H1 (cell line): Measurements from ENCODE around the gene FGF21. TPM values are rescaled to one million over a fixed set of nuclear protein-coding genes. Genes with fewer than 3 reads are reported as not detected.

ENCODE experiments used
- CTCF ChIA-PET: fragments of 300-600 bp; sonication (Branson Sonifier 250); formaldehyde crosslinking; loops from one replicate; lab custom pipeline; 2021; ENCODE audit not compliant: partially characterized antibody; lab: Charles Lee
- POLR2A ChIA-PET: fragments of 300-600 bp; sonication (Branson Sonifier 250); formaldehyde crosslinking; loops from one replicate; lab custom pipeline; 2021; ENCODE audit warnings: inconsistent platforms; ENCODE audit not compliant: partially characterized antibody; lab: Charles Lee
- DNase-seq, 2 experiments: peaks; one replicate each; pipeline versions ENCODE4 v3.0.0 to v3.0.0-alpha.2; 2010 to 2022; ENCODE audit warnings: low spot score in 2 of 2, low read depth in 1 of 2, mixed read lengths in 1 of 2
- FAIRE-seq: peaks from 2 replicates; lab custom pipeline; 2011; peaks lifted over from hg19 to GRCh38; lab: Jason Lieb, UNC
- H2AFZ ChIP-seq: 2 replicates; pipeline ENCODE4 v1.8.1; 2012; ENCODE audit warnings: low read length, inconsistent platforms
- H2AK5ac ChIP-seq: 2 replicates; pipeline ENCODE4 v1.6.1; 2013; ENCODE audit warnings: low read depth, low read length
- H2BK120ac ChIP-seq: replicated peaks from 2 replicates; pipeline ENCODE3; 2013; ENCODE audit warnings: low read depth, low read length, inconsistent platforms
- H2BK12ac ChIP-seq: 2 replicates; pipeline ENCODE4 v1.6.1; 2013; ENCODE audit warnings: low read depth, low read length
- H2BK15ac ChIP-seq: 2 replicates; pipeline ENCODE4 v1.6.1; 2013; ENCODE audit warnings: low read length
- H2BK20ac ChIP-seq: 2 replicates; pipeline ENCODE4 v1.6.1; 2013; ENCODE audit warnings: low read length
- H2BK5ac ChIP-seq: 2 replicates; pipeline ENCODE4 v1.6.1; 2013; ENCODE audit warnings: low read depth, low read length
- H3K14ac ChIP-seq: 2 replicates; pipeline ENCODE4 v1.6.1; 2013; ENCODE audit warnings: inconsistent platforms; ENCODE audit not compliant: insufficient read length
- H3K18ac ChIP-seq: 2 replicates; pipeline ENCODE4 v1.6.1; 2013; ENCODE audit warnings: low read length; ENCODE audit errors: extremely low read depth
- H3K23ac ChIP-seq: 2 replicates; pipeline ENCODE4 v1.6.1; 2013; ENCODE audit warnings: inconsistent platforms; ENCODE audit not compliant: insufficient read length
- H3K23me2 ChIP-seq: 2 replicates; pipeline ENCODE4 v1.6.1; 2013; ENCODE audit warnings: low read depth, low read length
- H3K27ac ChIP-seq: 2 replicates; pipeline ENCODE4 v1.6.1; 2011; ENCODE audit warnings: low read depth, low read length, inconsistent platforms
- H3K27me3 ChIP-seq, 4 experiments: replicated peaks in 1 of 4; 1 replicate in 1 of 4; 2 replicates in 3 of 4; pipeline versions ENCODE4 v1.6.1 to v1.8.1; 2011 to 2013; ENCODE audit warnings: low read length in 3 of 4, mild to moderate bottlenecking in 3 of 4, inconsistent platforms in 2 of 4, mixed read lengths in 2 of 4, moderate library complexity in 1 of 4; ENCODE audit not compliant: control insufficient read depth in 3 of 4, insufficient read depth in 3 of 4; ENCODE audit errors: extremely low read depth in 1 of 4
- H3K36me3 ChIP-seq, 4 experiments: 2 replicates each; pipeline versions ENCODE4 v1.6.1 to v1.8.1; 2011 to 2013; ENCODE audit warnings: mild to moderate bottlenecking in 4 of 4, low read length in 3 of 4, moderate library complexity in 2 of 4, control low read depth in 1 of 4, inconsistent platforms in 1 of 4; ENCODE audit not compliant: insufficient read depth in 4 of 4, control insufficient read depth in 2 of 4
- H3K4ac ChIP-seq: replicated peaks from 2 replicates; pipeline ENCODE3; 2013; ENCODE audit warnings: low read length, low read depth, mixed read lengths, inconsistent platforms; ENCODE audit not compliant: insufficient read length
- H3K4me1 ChIP-seq, 4 experiments: replicated peaks in 1 of 4; 1 replicate in 1 of 4; 2 replicates in 3 of 4; pipeline versions ENCODE4 v1.6.1 to v1.8.1; 2011 to 2013; ENCODE audit warnings: low read length in 3 of 4, inconsistent platforms in 2 of 4, mixed read lengths in 1 of 4; ENCODE audit not compliant: insufficient read depth in 4 of 4, control insufficient read depth in 3 of 4
- H3K4me2 ChIP-seq, 2 experiments: 2 replicates each; pipeline versions ENCODE4 v1.6.1 to v1.8.1; 2011 to 2013; ENCODE audit warnings: low read depth in 2 of 2, low read length in 2 of 2, control low read depth in 1 of 2, inconsistent platforms in 1 of 2, mild to moderate bottlenecking in 1 of 2; ENCODE audit not compliant: insufficient read depth in 1 of 2
- H3K4me3 ChIP-seq, 4 experiments: fragments of 200-600, 300-600 bp in 1 of 4; sonication (generic), shearing (Covaris generic), sonication (Bioruptor Twin) in 1 of 4; 2 replicates each; pipeline versions ENCODE4 v1.5.1 to v1.8.1; 2011 to 2016; ENCODE audit warnings: low read length in 4 of 4, low read depth in 3 of 4, control low read depth in 2 of 4, inconsistent platforms in 2 of 4, mild to moderate bottlenecking in 2 of 4, mixed read lengths in 1 of 4, moderate library complexity in 1 of 4; ENCODE audit not compliant: insufficient read depth in 2 of 4; ENCODE audit errors: extremely low read depth in 1 of 4
- H3K56ac ChIP-seq: replicated peaks from 2 replicates; pipeline ENCODE3; 2013; ENCODE audit warnings: low read depth, mild to moderate bottlenecking, mixed read lengths, low read length, inconsistent platforms; ENCODE audit not compliant: insufficient read length
- H3K79me1 ChIP-seq: 2 replicates; pipeline ENCODE4 v1.6.1; 2013; ENCODE audit warnings: low read depth, low read length, control low read depth
- H3K79me2 ChIP-seq, 2 experiments: 2 replicates each; pipeline versions ENCODE4 v1.6.1 to v1.8.1; 2012 to 2013; ENCODE audit warnings: low read length in 2 of 2, mild to moderate bottlenecking in 2 of 2, inconsistent platforms in 1 of 2; ENCODE audit not compliant: insufficient read depth in 2 of 2, control insufficient read depth in 1 of 2
- H3K9ac ChIP-seq, 4 experiments: replicated peaks in 1 of 4; 1 replicate in 1 of 4; 2 replicates in 3 of 4; pipeline versions ENCODE4 v1.6.1 to v1.8.1; 2011 to 2013; ENCODE audit warnings: low read depth in 3 of 4, low read length in 3 of 4, control low read depth in 2 of 4, mild to moderate bottlenecking in 2 of 4, moderate library complexity in 2 of 4, inconsistent platforms in 1 of 4; ENCODE audit errors: extremely low read depth in 1 of 4
- H3K9me3 ChIP-seq, 2 experiments: 2 replicates each; pipeline versions ENCODE4 v1.6.1 to v1.8.1; 2012 to 2013; ENCODE audit warnings: mild to moderate bottlenecking in 2 of 2, moderate library complexity in 2 of 2, control low read depth in 1 of 2, inconsistent platforms in 1 of 2, low read depth in 1 of 2, low read length in 1 of 2, mixed read lengths in 1 of 2; ENCODE audit not compliant: insufficient read depth in 2 of 2
- H4K20me1 ChIP-seq, 2 experiments: replicated peaks in 1 of 2; 2 replicates each; pipeline versions ENCODE3 to v1.8.1; 2011 to 2013; ENCODE audit warnings: inconsistent platforms in 2 of 2, low read length in 2 of 2, mild to moderate bottlenecking in 1 of 2; ENCODE audit not compliant: insufficient read depth in 2 of 2, control insufficient read depth in 1 of 2
- H4K5ac ChIP-seq: 2 replicates; pipeline ENCODE4 v1.6.1; 2013; ENCODE audit warnings: low read length, low read depth, mixed read lengths, inconsistent platforms; ENCODE audit not compliant: insufficient read length
- H4K8ac ChIP-seq: 2 replicates; pipeline ENCODE4 v1.8.0; 2013; ENCODE audit warnings: mild to moderate bottlenecking, moderate library complexity, low read length, inconsistent platforms; ENCODE audit not compliant: insufficient read depth; ENCODE audit errors: extremely low read depth
- H4K91ac ChIP-seq: replicated peaks from 2 replicates; pipeline ENCODE3; 2013; ENCODE audit warnings: low read length, mixed read lengths, inconsistent platforms; ENCODE audit not compliant: insufficient read length
- KDM4A ChIP-seq: IDR thresholded peaks from one replicate; pipeline ENCODE4 v1.7.1; 2012; ENCODE audit warnings: low read depth, mild to moderate bottlenecking, moderate library complexity, low read length, inconsistent platforms; ENCODE audit not compliant: severe bottlenecking
- SUZ12 ChIP-seq: fragments of 200-600 bp; sonication (generic); IDR thresholded peaks from 2 replicates; pipeline ENCODE4 v1.6.1; 2012; ENCODE audit warnings: mild to moderate bottlenecking, inconsistent platforms, low read length, moderate library complexity, mixed read lengths
- WGBS, 2 experiments: shearing (Covaris generic) in 1 of 2; methylation state at CpG; one replicate each; pipeline versions ENCODE4 v1.1.6 to v1.1.7; 2013 to 2015; ENCODE audit warnings: low lambda C conversion rate in 2 of 2, mixed read lengths in 2 of 2, inconsistent platforms in 1 of 2, low coverage in 1 of 2, missing lambda C conversion rate in 1 of 2; ENCODE audit not compliant: insufficient replicate concordance in 2 of 2, insufficient coverage in 1 of 2, insufficient read length in 1 of 2; ENCODE audit errors: extremely low coverage in 1 of 2, missing lambda C conversion rate in 1 of 2; 5-methylcytosine and 5-hydroxymethylcytosine counted together
- polyA plus RNA-seq, 7 experiments: library from polyadenylated mRNA; depleted of rRNA in 3 of 7; stranded (reverse) in 5 of 7; unstranded in 2 of 7; fragments of >200 nt in 5 of 7; fragments of 200-250 nt in 2 of 7; gene quantifications; 1 replicate in 5 of 7; 2 replicates in 1 of 7; 4 replicates in 1 of 7; pipeline versions ENCODE4 v1.2.1 to v1.2.3, GENCODE V29; 2011 to 2013; ENCODE audit warnings: missing spikeins in 2 of 7, mixed read lengths in 2 of 7
- total RNA-seq: library from RNA; stranded (reverse); fragmentation: NEBNext Ultra II Directional; extraction: Animal tissue kit (Norgen Biotek cat#: 25700); gene quantifications from 2 replicates; pipeline ENCODE4 v1.2.1, GENCODE V29; 2021

FGF21 gene
- total and polyA plus RNA-seq, 2 of the 8 experiments (the other 6 are each of a cell fraction or from before 2014, with no cell fraction given): 0.48 to 0.80 TPM

- Histone ChIP-seq H3K27ac (peak overlapping the region; percentile 70; the same call in 1 of the 2 replicates), H3K4me3 (peak overlapping the region; percentile 37 to 76 (median 50)), H2BK20ac (peak overlapping the region; percentile 61; the same call in 1 of the 2 replicates), H3K18ac (peak overlapping the region; percentile 25; the same call in 1 of the 2 replicates), H3K4ac (peak overlapping the region; percentile 21), H2AFZ (0 out of 2 replicates have a peak overlapping the region, but pooled peaks have one; percentile 30), H3K23ac (no peak overlapping the region), H3K56ac (peak overlapping the region; percentile 67), H2BK5ac (peak overlapping the region; percentile 71; the same call in 1 of the 2 replicates), H4K8ac (peak overlapping the region; percentile 58; the same call in 1 of the 2 replicates), H3K9ac (peak overlapping the region in 3 of 4 experiments; percentile 20 to 29 (median 29); a peak in 4 of 7 replicates), H2BK12ac (peak overlapping the region; percentile 27; the same call in 1 of the 2 replicates), H2BK15ac (no peak overlapping the region), H3K9me3 (0 out of 4 replicates have a peak, but pooled peaks cover 0 to 3% of the 10 kb centered on the region in 2 experiments), H3K79me2 (no peaks in the 10 kb centered on the region), H3K23me2 (peaks cover 19% of the 10 kb centered on the region; the same call in 1 of the 2 replicates), H4K91ac (peak overlapping the region; percentile 66), H3K14ac (peak overlapping the region; percentile 42), H3K79me1 (no peaks in the 10 kb centered on the region), H3K27me3 (no peaks in the 10 kb centered on the region), H3K4me1 (peaks cover 0 to 31% (median 12%) of the 10 kb centered on the region in 4 experiments; a peak in 6 of 7 replicates), H3K4me2 (peak overlapping the region; percentile 78 to 82), H2BK120ac (no peak overlapping the region), H4K5ac (no peak overlapping the region), H2AK5ac (no peak overlapping the region), H4K20me1 (no peaks in the 10 kb centered on the region), H3K36me3 (no peaks in the 10 kb centered on the region)
- no peak for DNase-seq
- WGBS, 2 experiments: 80% methylated on average over 25 of the region's 26 CpGs; no CpG with 5 or more reads in 1 of the 2 experiments
- no peak for FAIRE-seq
- TF ChIP-seq SUZ12: 0 out of 2 replicates have a peak, but pooled peaks have one; percentile 1
- TF ChIP-seq KDM4A: no peak
- ChIA-PET POLR2A (interaction anchor here (0.8 to 7.7 kb wide), 15 partner anchors 10 to 157 kb away, joined by 3 to 59 read pairs (median 5); partner anchors contain the start of genes CA11, FGF21, FUT2 and IZUMO1), CTCF (interaction anchor here (1.6 to 8.2 kb wide), 4 partner anchors 23 to 69 kb away, joined by 5 to 53 read pairs (median 18); partner anchors contain the start of gene CA11)
These were observed 40.3 kb upstream of the FGF21 start for GRCh38 chr19:48714759-48715675.
